Body of pancreas (tissue), 4 donors: ENCODE data around the gene MAN1A2. TPM values are rescaled to one million over a fixed set of nuclear protein-coding genes. Genes with fewer than 3 reads are reported as not detected.
A peak's percentile ranks its signal among the peaks of the same experiment; 100 is the strongest.

Experiments
- ATAC-seq: fragments of 150-250 bp; one replicate; pipeline ENCODE4 v1.9.1; 2016
- DNase-seq, 4 donors: peaks; one replicate each; pipeline ENCODE4 v3.0.0-alpha.2; 2019
- H3K27ac ChIP-seq, 4 donors: fragments of 200-600 bp; sonication (generic); 1 replicate in 3 of 4; 2 replicates in 1 of 4; pipeline versions ENCODE4 v1.5.1 to v1.6.1; 2016 to 2019; ENCODE audit warnings: mild to moderate bottlenecking in 1 of 4, mixed read lengths in 1 of 4, moderate library complexity in 1 of 4
- H3K27me3 ChIP-seq, 2 donors: fragments of 200-600 bp; sonication (generic); one replicate each; pipeline ENCODE4 v1.6.0; 2016; ENCODE audit warnings: mild to moderate bottlenecking in 1 of 2
- H3K36me3 ChIP-seq, 2 donors: fragments of 200-600 bp; sonication (generic); replicated peaks in 1 of 2; 2 replicates each; pipeline ENCODE4 v1.5.1; 2016; ENCODE audit warnings: low read depth in 2 of 2; ENCODE audit not compliant: insufficient read depth in 1 of 2
- H3K4me1 ChIP-seq: fragments of 200-600 bp; sonication (generic); one replicate; pipeline ENCODE4 v1.6.0; 2016
- H3K4me3 ChIP-seq, 2 donors: fragments of 200-600 bp; sonication (generic); 1 replicate in 1 of 2; 2 replicates in 1 of 2; pipeline ENCODE4 v1.5.1; 2016 to 2019
- H3K9me3 ChIP-seq, 3 donors: fragments of 200-600 bp; sonication (generic); 1 replicate in 2 of 3; 2 replicates in 1 of 3; pipeline ENCODE4 v1.5.1; 2016
- CTCF ChIP-seq, 7 experiments: fragments of 450-650 bp in 4 of 7; fragments of 200-600 bp in 3 of 7; sonication (generic) in 3 of 7; IDR thresholded peaks; one replicate each; pipeline ENCODE4 v1.5.1; 2016 to 2019; ENCODE audit warnings: antibody characterized with exemption in 7 of 7
- POLR2A ChIP-seq, 3 donors: fragments of 450-650 bp; IDR thresholded peaks; one replicate each; pipeline ENCODE4 v1.6.1; 2016; ENCODE audit warnings: antibody characterized with exemption in 3 of 3, mild to moderate bottlenecking in 2 of 3
- WGBS, 2 donors: methylation state at CpG; one replicate each; pipeline ENCODE4 v1.1.5; 2017; 5-methylcytosine and 5-hydroxymethylcytosine counted together
- intact Hi-C: fragments of 100-400 bp; cut with DNase I; formaldehyde crosslinking; loops from one replicate; pipeline ENCODE4 v1.15.1; 2023
- total RNA-seq, 2 donors: library from RNA; depleted of rRNA; stranded (reverse); fragments of >200 nt; gene quantifications; one replicate each; pipeline ENCODE4 v1.1.0, GENCODE V29; 2016

Gene MAN1A2
- total RNA-seq, 2 donors from 2014 or later = 37.9 to 54.4 TPM

GRCh38 chr1:117366177-117367045, 838 bp upstream of the MAN1A2 start:
- peaks cover 18% of the 10 kb centered on the region for H3K4me1 ChIP-seq
- intact Hi-C loops = no loop called here
- WGBS, 2 donors = 0 to 1% methylated on average over 24 to 67 of the region's 75 CpGs

GRCh38 chr1:117368116-117369108, 1.2 kb downstream of the MAN1A2 start:
- intact Hi-C loops = no loop called here
- Histone ChIP-seq H3K4me1 (peaks cover 31% of the 10 kb centered on the region), H3K36me3 (no peaks in the 10 kb centered on the region), H3K27ac (peak overlapping the region; percentile 99), H3K4me3 (peak overlapping the region; percentile 14 to 57), H3K9me3 (no peaks in the 10 kb centered on the region), H3K27me3 (no peaks in the 10 kb centered on the region)
- TF ChIP-seq CTCF (IDR thresholded peaks at IDR 0.05) (no peak), POLR2A (IDR thresholded peaks at IDR 0.05) (peak in 2 of 3 donors; percentile 23 to 27)
- 1 to 3% methylated on average over 19 of the region's 19 CpGs for WGBS, 2 donors
- no peak for ATAC-seq
- DNase-seq = peak in 2 of 4 donors; percentile 21 to 36

More at GRCh38 chr1:117366177-117367045, 838 bp upstream of the MAN1A2 start:
- Histone ChIP-seq H3K36me3 (no peaks in the 10 kb centered on the region), H3K27me3 (no peaks in the 10 kb centered on the region), H3K27ac (peak overlapping the region; percentile 99), H3K9me3 (no peaks in the 10 kb centered on the region), H3K4me3 (peak overlapping the region; percentile 14 to 57)
- ATAC-seq = peak; percentile 79
- DNase-seq = peak; percentile 89 to 94 (median 91)
- no peak for TF ChIP-seq CTCF (IDR thresholded peaks at IDR 0.05)
- TF ChIP-seq POLR2A (IDR thresholded peaks at IDR 0.05) = peak in 2 of 3 donors; percentile 8 to 72

GRCh38 chr1:117370071-117370470, 2.8 kb downstream of the MAN1A2 start:
- TF ChIP-seq POLR2A (IDR thresholded peaks at IDR 0.05) = no peak
- TF ChIP-seq CTCF (IDR thresholded peaks at IDR 0.05) = no peak
- Histone ChIP-seq H3K36me3 (no peaks in the 10 kb centered on the region), H3K27ac (peak overlapping the region in 1 of 4 donors; percentile 99), H3K4me3 (peak overlapping the region in 1 of 2 donors; percentile 57), H3K9me3 (no peaks in the 10 kb centered on the region), H3K27me3 (no peaks in the 10 kb centered on the region), H3K4me1 (peaks cover 41% of the 10 kb centered on the region)
- 5 to 14% methylated on average over 2 of the region's 2 CpGs for WGBS, 2 donors
- DNase-seq (no peak), ATAC-seq (no peak)
- intact Hi-C loops = no loop called here

GRCh38 chr1:117370509-117370908, 3.3 kb downstream of the MAN1A2 start:
- H3K4me1 ChIP-seq = peaks cover 36% of the 10 kb centered on the region
- intact Hi-C loops = no loop called here
- H3K36me3 ChIP-seq = no peaks in the 10 kb centered on the region
- DNase-seq (no peak), ATAC-seq (no peak)
- TF ChIP-seq POLR2A (IDR thresholded peaks at IDR 0.05) = no peak
- H3K9me3 ChIP-seq = no peaks in the 10 kb centered on the region
- peak overlapping the region in 1 of 4 donors; percentile 99 for H3K27ac ChIP-seq
- H3K4me3 ChIP-seq = peak overlapping the region in 1 of 2 donors; percentile 57
- no peaks in the 10 kb centered on the region for H3K27me3 ChIP-seq
